HCT116 (cell line): ENCODE results near the gene NPTX1. TPM values are rescaled to one million over a fixed set of nuclear protein-coding genes. Genes with fewer than 3 reads are reported as not detected.

Source experiments
- ATAC-seq: fragments of 200-7000 bp; cut with Tn5 transposase; 2 replicates; pipeline ENCODE4 v1.9.1; 2020; ENCODE audit warnings: mild to moderate bottlenecking, moderate library complexity
- BruUV-seq: library from RNA; stranded (reverse); fragments of 400-500 nt; replicated peaks from 2 replicates; lab custom pipeline; 2021; lab: Mats Ljungman, UMichigan
- CTCF ChIA-PET: fragments of 300-600 bp; sonication (Branson Sonifier 250); formaldehyde crosslinking; loops from one replicate; lab custom pipeline; 2021; ENCODE audit warnings: antibody characterized with exemption; lab: Charles Lee
- POLR2A ChIA-PET: fragments of 300-600, 350-600 bp; sonication (Branson Sonifier 250); formaldehyde crosslinking; loops from one replicate; lab custom pipeline; 2021; ENCODE audit warnings: antibody characterized with exemption; lab: Charles Lee
- RAD21 ChIA-PET, 2 experiments: fragments of 300-600 bp; sonication (Branson Sonifier 250); formaldehyde crosslinking; loops; one replicate each; lab custom pipeline; 2023; ENCODE audit warnings: low total read pairs in 2 of 2; ENCODE audit not compliant: uncharacterized antibody in 2 of 2, unreplicated experiment in 2 of 2, low non-redundant PET in 1 of 2; lab: Charles Lee
- DNase-seq: peaks from one replicate; pipeline ENCODE4 v3.0.0-alpha.2; 2010; ENCODE audit warnings: low read depth, low spot score
- H2AFZ ChIP-seq: fragments of 200-600 bp; shearing (Covaris generic), sonication (generic); 2 replicates; pipeline ENCODE4 v1.6.1; 2017; ENCODE audit warnings: low read depth, mixed run types, mixed read lengths, antibody characterized with exemption, low read length; ENCODE audit not compliant: poor library complexity, severe bottlenecking
- H3K27ac ChIP-seq: 2 replicates; pipeline ENCODE4 v1.5.1; 2012; ENCODE audit warnings: low read depth, low read length
- H3K27me3 ChIP-seq: fragments of 200-600 bp; sonication (generic); 2 replicates; pipeline ENCODE4 v1.6.1; 2016; ENCODE audit warnings: mixed run types, low read length, mixed read lengths; ENCODE audit not compliant: insufficient read depth
- H3K36me3 ChIP-seq, 2 experiments: fragments of 200-500 bp in 1 of 2; fragments of 200-600 bp in 1 of 2; sonication (Bioruptor generic) in 1 of 2; sonication (generic) in 1 of 2; 2 replicates each; pipeline versions ENCODE4 v1.5.1 to v1.6.1; 2014 to 2016; ENCODE audit warnings: low read length in 2 of 2, inconsistent platforms in 1 of 2, mixed read lengths in 1 of 2, mixed run types in 1 of 2; ENCODE audit not compliant: insufficient read depth in 2 of 2, control insufficient read depth in 1 of 2
- H3K4me1 ChIP-seq, 2 experiments: fragments of 200-600 bp in 1 of 2; sonication (generic) in 1 of 2; 2 replicates each; pipeline versions ENCODE4 v1.5.1 to v1.6.1; 2012 to 2017; ENCODE audit warnings: low read length in 2 of 2, inconsistent platforms in 1 of 2, mild to moderate bottlenecking in 1 of 2, mixed read lengths in 1 of 2, mixed run types in 1 of 2, moderate library complexity in 1 of 2; ENCODE audit not compliant: insufficient read depth in 2 of 2, control insufficient read depth in 1 of 2
- H3K4me2 ChIP-seq: fragments of 200-600 bp; sonication (generic); 2 replicates; pipeline ENCODE4 v1.6.1; 2017; ENCODE audit warnings: mixed run types, low read length, mixed read lengths
- H3K4me3 ChIP-seq, 2 experiments: fragments of 200-600 bp in 1 of 2; sonication (generic) in 1 of 2; replicated peaks in 1 of 2; 2 replicates each; pipeline ENCODE4 v1.5.1; 2011 to 2016; ENCODE audit warnings: low read length in 2 of 2, control low read depth in 1 of 2, low read depth in 1 of 2, mild to moderate bottlenecking in 1 of 2, mixed read lengths in 1 of 2, mixed run types in 1 of 2
- H3K79me2 ChIP-seq: fragments of 200-600 bp; sonication (generic); 2 replicates; pipeline ENCODE4 v1.6.1; 2017; ENCODE audit warnings: mild to moderate bottlenecking, mixed run types, low read length, moderate library complexity, mixed read lengths; ENCODE audit not compliant: insufficient read depth
- H3K9ac ChIP-seq: fragments of 200-600 bp; sonication (generic); 2 replicates; pipeline ENCODE4 v1.6.1; 2016; ENCODE audit warnings: low read length, mixed read lengths
- H3K9me2 ChIP-seq: fragments of 200-600 bp; sonication (generic), shearing (Covaris generic); 2 replicates; pipeline ENCODE4 v1.6.1; 2017; ENCODE audit warnings: mixed run types, mild to moderate bottlenecking, moderate library complexity; ENCODE audit not compliant: insufficient read depth
- H3K9me3 ChIP-seq, 2 experiments: fragments of 200-500 bp in 1 of 2; fragments of 200-600 bp in 1 of 2; sonication (Bioruptor generic) in 1 of 2; sonication (generic) in 1 of 2; 2 replicates each; pipeline ENCODE4 v1.6.1; 2014 to 2017; ENCODE audit warnings: low read length in 2 of 2, mixed read lengths in 2 of 2, inconsistent platforms in 1 of 2, low read depth in 1 of 2, mild to moderate bottlenecking in 1 of 2, mixed run types in 1 of 2, moderate library complexity in 1 of 2; ENCODE audit not compliant: control insufficient read depth in 1 of 2, insufficient read depth in 1 of 2
- H4K20me1 ChIP-seq: fragments of 200-600 bp; sonication (generic), shearing (Covaris generic); 2 replicates; pipeline ENCODE4 v1.6.1; 2017; ENCODE audit warnings: mixed run types, mild to moderate bottlenecking, moderate library complexity; ENCODE audit not compliant: insufficient read depth
- ATF3 ChIP-seq: IDR thresholded peaks from 2 replicates; pipeline ENCODE4 v1.6.1; 2012
- CBX3 ChIP-seq: IDR thresholded peaks from 2 replicates; pipeline ENCODE4 v1.6.1; 2012; ENCODE audit warnings: low read depth
- CEBPB ChIP-seq: IDR thresholded peaks from 2 replicates; pipeline ENCODE4 v1.6.1; 2012; ENCODE audit warnings: low read depth
- CTCF ChIP-seq, 3 experiments: fragments of 200-600 bp in 1 of 3; sonication (generic) in 1 of 3; IDR thresholded peaks in 2 of 3; conservative IDR thresholded peaks in 1 of 3; 2 replicates each; pipeline ENCODE4 v1.5.1; 2012 to 2017; ENCODE audit warnings: low read depth in 2 of 3, low read length in 2 of 3, antibody characterized with exemption in 1 of 3, borderline replicate concordance in 1 of 3, control low read depth in 1 of 3, mild to moderate bottlenecking in 1 of 3, mixed read lengths in 1 of 3, mixed run types in 1 of 3, moderate library complexity in 1 of 3; ENCODE audit not compliant: insufficient read depth in 1 of 3
- ELF1 ChIP-seq: IDR thresholded peaks from 2 replicates; pipeline ENCODE4 v1.6.1; 2012; ENCODE audit warnings: low read depth, borderline replicate concordance
- EZH2 ChIP-seq: fragments of 200-600 bp; sonication (generic); IDR thresholded peaks from 2 replicates; pipeline ENCODE4 v1.6.1; 2017; ENCODE audit warnings: antibody characterized with exemption, mixed run types
- EZH2phosphoT487 ChIP-seq: fragments of 200-600 bp; IDR thresholded peaks from 2 replicates; pipeline ENCODE4 v1.6.1; 2018; ENCODE audit warnings: antibody characterized with exemption, borderline replicate concordance
- FOSL1 ChIP-seq: IDR thresholded peaks from 2 replicates; pipeline ENCODE4 v1.6.1; 2012; ENCODE audit warnings: low read depth
- POLR2A ChIP-seq: IDR thresholded peaks from 2 replicates; pipeline ENCODE4 v1.7.0; 2011; ENCODE audit warnings: borderline replicate concordance; ENCODE audit not compliant: insufficient read depth, insufficient read length; ENCODE audit errors: extremely low read depth
- POLR2AphosphoS5 ChIP-seq: IDR thresholded peaks from 2 replicates; pipeline ENCODE4 v1.6.1; 2011; ENCODE audit warnings: mild to moderate bottlenecking, low read depth, low read length, moderate library complexity
- RAD21 ChIP-seq: IDR thresholded peaks from 2 replicates; pipeline ENCODE4 v1.6.1; 2012; ENCODE audit warnings: low read depth, mild to moderate bottlenecking
- REST ChIP-seq: IDR thresholded peaks from 2 replicates; pipeline ENCODE4 v1.6.1; 2012; ENCODE audit warnings: low read depth
- SP1 ChIP-seq: IDR thresholded peaks from 2 replicates; pipeline ENCODE4 v1.6.1; 2012; ENCODE audit warnings: low read depth
- SRF ChIP-seq: IDR thresholded peaks from 2 replicates; pipeline ENCODE4 v1.6.1; 2012; ENCODE audit warnings: low read depth
- TCF7L2 ChIP-seq: IDR thresholded peaks from 2 replicates; pipeline ENCODE4 v1.7.0; 2011; ENCODE audit warnings: borderline replicate concordance, inconsistent platforms; ENCODE audit not compliant: insufficient read depth, insufficient read length; ENCODE audit errors: extremely low read depth
- ZBTB33 ChIP-seq: IDR thresholded peaks from 2 replicates; pipeline ENCODE4 v1.6.1; 2011; ENCODE audit warnings: mild to moderate bottlenecking, low read length, moderate library complexity; ENCODE audit not compliant: insufficient replicate concordance; ENCODE audit errors: extremely low read depth
- ZFX ChIP-seq: fragments of 450-650 bp; IDR thresholded peaks from 2 replicates; pipeline ENCODE4 v1.6.1; 2017
- intact Hi-C: fragments of 100-400 bp; cut with micrococcal nuclease; formaldehyde crosslinking; loops from 2 replicates; pipeline ENCODE4 v1.10.0; 2022
- total RNA-seq: library from RNA; stranded (reverse); gene quantifications from one replicate; pipeline ENCODE4 v1.2.1, GENCODE V29; 2021; ENCODE audit not compliant: unreplicated experiment

The NPTX1 gene
- total RNA-seq, 1 experiment from 2014 or later: 0.15 TPM

- POLR2A ChIA-PET: no interaction called here
- no peaks in the 10 kb centered on the region for H3K79me2 ChIP-seq
- no peak for TF ChIP-seq EZH2phosphoT487
- no peak for TF ChIP-seq ZFX
- no peak for TF ChIP-seq CTCF (IDR thresholded peaks at IDR 0.05 in 2 of 3, conservative IDR thresholded peaks at IDR 0.05 in 1 of 3; ENCODE audit: borderline replicate concordance in 1 of 3, insufficient read depth in 1 of 3, low read depth in 2 of 3, low read length in 2 of 3)
- TF ChIP-seq CBX3: no peak
- TF ChIP-seq SP1: no peak
- TF ChIP-seq SRF: no peak
- TF ChIP-seq REST: no peak
- no peak for TF ChIP-seq RAD21
- no peak for TF ChIP-seq ZBTB33
- no peak for TF ChIP-seq CEBPB
- no peak for TF ChIP-seq ELF1
- no peak for TF ChIP-seq POLR2A
- TF ChIP-seq EZH2: no peak
- no peak for TF ChIP-seq FOSL1
- TF ChIP-seq POLR2AphosphoS5: no peak
- no peak for TF ChIP-seq TCF7L2
- TF ChIP-seq ATF3: no peak
These were observed 19.1 kb downstream of the NPTX1 start for GRCh38 chr17:80457236-80457856.

More at GRCh38 chr17:80457236-80457856, 19.1 kb downstream of the NPTX1 start:
- H3K9me3 ChIP-seq: no peaks in the 10 kb centered on the region
- peaks cover 11 to 40% of the 10 kb centered on the region in 2 experiments; a peak in 3 of 4 replicates for H3K4me1 ChIP-seq
- H3K27me3 ChIP-seq: no peaks in the 10 kb centered on the region
- no TSS peak for BruUV-seq
- no peaks in the 10 kb centered on the region for H4K20me1 ChIP-seq
- ATAC-seq: no peak
- no peaks in the 10 kb centered on the region for H3K36me3 ChIP-seq
- H2AFZ ChIP-seq: no peak overlapping the region
- no peak overlapping the region for H3K9ac ChIP-seq
- no peak for DNase-seq
- no peaks in the 10 kb centered on the region for H3K9me2 ChIP-seq
- RAD21 ChIA-PET: no interaction called here
- no peak overlapping the region for H3K27ac ChIP-seq
- intact Hi-C loops: loop anchor here (10.0 kb wide), 2 partner anchors 117 to 437 kb away; no protein-coding TSS in a partner anchor
- no peak overlapping the region for H3K4me3 ChIP-seq
- CTCF ChIA-PET: no interaction called here
- peak overlapping the region; percentile 23; the same call in 1 of the 2 replicates for H3K4me2 ChIP-seq
